Measurements from ENCODE around the gene MECP2.

GRCh38 chrX:154113729-154114128 lies 16.2 kb upstream of the MECP2 start:
- TF ChIP-seq CTCF (IDR thresholded peaks at IDR 0.05) = no peak
- no peak for TF ChIP-seq EZH2 (IDR thresholded peaks at IDR 0.05)

All from neural progenitor cell (in vitro differentiated cells).